HG02973 (cell line): ENCODE data around the gene SDK1.

Source experiments
- ATAC-seq: cut with Tn5 transposase; IDR thresholded peaks from one replicate; pipeline ENCODE4 v1.9.1; 2021; ENCODE audit warnings: moderate library complexity; ENCODE audit not compliant: unreplicated experiment

Gene SDK1

GRCh38 chr7:4057289-4057616 is 756.2 kb downstream of the SDK1 start:
- no peak for ATAC-seq

GRCh38 chr7:4058158-4058557 is 757.1 kb downstream of the SDK1 start:
- ATAC-seq: no peak

- ATAC-seq: no peak
Measured at GRCh38 chr7:4065190-4065589, 764.1 kb downstream of the SDK1 start.

GRCh38 chr7:4066206-4066605 is 765.2 kb downstream of the SDK1 start:
- ATAC-seq: no peak

- ATAC-seq: no peak
Measured at GRCh38 chr7:4066626-4067475, 765.8 kb downstream of the SDK1 start.

GRCh38 chr7:4067476-4067760 is 766.4 kb downstream of the SDK1 start:
- ATAC-seq: no peak

GRCh38 chr7:4067874-4068273 is 766.8 kb downstream of the SDK1 start:
- no peak for ATAC-seq

GRCh38 chr7:4068286-4068685 is 767.2 kb downstream of the SDK1 start:
- ATAC-seq: no peak

- no peak for ATAC-seq
Measured at GRCh38 chr7:4069268-4070095, 768.4 kb downstream of the SDK1 start.

- ATAC-seq: no peak
Measured at GRCh38 chr7:4070214-4070613, 769.2 kb downstream of the SDK1 start.

GRCh38 chr7:4071370-4072058 is 770.5 kb downstream of the SDK1 start:
- ATAC-seq: no peak

GRCh38 chr7:4072161-4072925 is 771.3 kb downstream of the SDK1 start:
- ATAC-seq: no peak

GRCh38 chr7:4073052-4073451 is 772.0 kb downstream of the SDK1 start:
- ATAC-seq: no peak

GRCh38 chr7:4073750-4074149 is 772.7 kb downstream of the SDK1 start:
- no peak for ATAC-seq

GRCh38 chr7:4074407-4074806 is 773.4 kb downstream of the SDK1 start:
- no peak for ATAC-seq

- no peak for ATAC-seq
Measured at GRCh38 chr7:4074994-4075393, 773.9 kb downstream of the SDK1 start.

- no peak for ATAC-seq
Measured at GRCh38 chr7:4076701-4077294, 775.7 kb downstream of the SDK1 start.

- no peak for ATAC-seq
Measured at GRCh38 chr7:4077980-4078379, 776.9 kb downstream of the SDK1 start.

GRCh38 chr7:4078580-4078979 is 777.5 kb downstream of the SDK1 start:
- no peak for ATAC-seq

GRCh38 chr7:4079366-4079765 is 778.3 kb downstream of the SDK1 start:
- ATAC-seq: no peak

GRCh38 chr7:4079956-4080355 is 778.9 kb downstream of the SDK1 start:
- ATAC-seq: no peak
